Measurements from ENCODE around the gene PIGW. TPM values are rescaled to one million over a fixed set of nuclear protein-coding genes. Genes with fewer than 3 reads are reported as not detected.

The PIGW gene
- total and polyA plus RNA-seq, 9 of the 15 experiments (the other 6 are each of a cell fraction or from before 2014, with no cell fraction given): 9.5 to 33.9 (median 21.2) TPM

DNA sequence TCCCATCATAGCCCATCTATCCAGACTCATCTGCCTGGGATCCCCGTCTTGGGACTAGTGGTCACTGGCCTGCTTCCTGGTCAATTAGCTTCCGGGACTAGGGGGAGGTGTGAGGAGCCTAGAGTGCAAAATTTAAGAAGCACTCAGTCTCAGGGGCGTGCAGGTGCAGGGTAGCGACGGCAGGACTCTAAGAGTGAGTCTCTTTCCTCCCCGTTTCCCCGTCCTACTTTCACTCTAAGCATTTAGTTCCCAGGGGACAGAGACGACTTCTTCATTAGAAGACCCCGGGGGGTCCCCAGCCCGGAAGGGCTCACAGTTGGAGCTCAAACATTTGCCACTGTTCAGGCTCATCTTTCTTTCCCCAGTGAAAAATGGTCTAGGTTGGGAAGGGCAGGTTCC, 49.0 kb upstream of the PIGW start:
- intact Hi-C loops (cut with micrococcal nuclease): no loop called here
- no peaks in the 10 kb centered on the region; a peak in 2 of 5 replicates for H3K27me3 ChIP-seq (ENCODE audit: control insufficient read depth in 2 of 2, insufficient read depth in 2 of 2, low read length in 2 of 2)
- H3K36me3 ChIP-seq (ENCODE audit: control insufficient read depth, insufficient read depth, low read length): peaks cover 19% of the 10 kb centered on the region
- no TSS peak for BruUV-seq (replicated peaks)
- H4K20me1 ChIP-seq (replicated peaks; ENCODE audit: control insufficient read depth, insufficient read depth, low read length): peaks cover under 1% of the 10 kb centered on the region; the same call in 1 of the 2 replicates
- H3K27ac ChIP-seq (ENCODE audit: extremely low read depth, low read depth, low read length): peak overlapping the region; percentile 18; the same call in 2 of the 3 replicates
- no peaks in the 10 kb centered on the region for H3K9me3 ChIP-seq (replicated peaks; ENCODE audit: control insufficient read depth, insufficient read depth, low read depth, low read length)
- ChIA-PET POLR2A (interaction anchor here (0.7 to 2.3 kb wide), 5 partner anchors 9 to 430 kb away, joined by 3 to 10 read pairs (median 3); no protein-coding TSS in a partner anchor), CTCF (ENCODE audit: low intra/inter-chr PET ratio) (no interaction called here)
- peak in 2 of 4 experiments; percentile 15 to 34 for DNase-seq (ENCODE audit: extremely low read depth in 1 of 4, low spot score in 3 of 4)
- TF ChIP-seq NFIC (IDR thresholded peaks at IDR 0.05): no peak
- no peak for TF ChIP-seq MTA2 (IDR thresholded peaks at IDR 0.05; ENCODE audit: low read depth)
- no peak for TF ChIP-seq ZNF384 (IDR thresholded peaks at IDR 0.05; ENCODE audit: low read depth, low read length)
- no peak for TF ChIP-seq U2AF1 (optimal IDR thresholded peaks at IDR 0.05; ENCODE audit: low read depth, low read length)
- TF ChIP-seq LCOR (CRISPR knock-in tag; IDR thresholded peaks at IDR 0.05): no peak
- no peak for TF ChIP-seq MCM2 (IDR thresholded peaks at IDR 0.05; ENCODE audit: low read depth)
- no peak for TF ChIP-seq RHOXF2B (CRISPR knock-in tag; conservative IDR thresholded peaks at IDR 0.05)
- no peak for TF ChIP-seq TAF7 (tag; IDR thresholded peaks at IDR 0.05)
- TF ChIP-seq, protein P1, sequence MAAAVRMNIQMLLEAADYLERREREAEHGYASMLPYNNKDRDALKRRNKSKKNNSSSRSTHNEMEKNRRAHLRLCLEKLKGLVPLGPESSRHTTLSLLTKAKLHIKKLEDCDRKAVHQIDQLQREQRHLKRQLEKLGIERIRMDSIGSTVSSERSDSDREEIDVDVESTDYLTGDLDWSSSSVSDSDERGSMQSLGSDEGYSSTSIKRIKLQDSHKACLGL (CRISPR knock-in tag; IDR thresholded peaks at IDR 0.05; ENCODE audit: borderline replicate concordance, poor library complexity, severe bottlenecking): no peak
- no peak for TF ChIP-seq TCF3 (CRISPR knock-in tag; IDR thresholded peaks at IDR 0.05)
- TF ChIP-seq CHD1 (IDR thresholded peaks at IDR 0.05; ENCODE audit: low read length): no peak
- TF ChIP-seq, protein P2, sequence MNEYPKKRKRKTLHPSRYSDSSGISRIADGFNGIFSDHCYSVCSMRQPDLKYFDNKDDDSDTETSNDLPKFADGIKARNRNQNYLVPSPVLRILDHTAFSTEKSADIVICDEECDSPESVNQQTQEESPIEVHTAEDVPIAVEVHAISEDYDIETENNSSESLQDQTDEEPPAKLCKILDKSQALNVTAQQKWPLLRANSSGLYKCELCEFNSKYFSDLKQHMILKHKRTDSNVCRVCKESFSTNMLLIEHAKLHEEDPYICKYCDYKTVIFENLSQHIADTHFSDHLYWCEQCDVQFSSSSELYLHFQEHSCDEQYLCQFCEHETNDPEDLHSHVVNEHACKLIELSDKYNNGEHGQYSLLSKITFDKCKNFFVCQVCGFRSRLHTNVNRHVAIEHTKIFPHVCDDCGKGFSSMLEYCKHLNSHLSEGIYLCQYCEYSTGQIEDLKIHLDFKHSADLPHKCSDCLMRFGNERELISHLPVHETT (CRISPR knock-in tag; conservative IDR thresholded peaks at IDR 0.05 in 1 of 2, IDR thresholded peaks at IDR 0.05 in 1 of 2): no peak
- no peak for TF ChIP-seq EWSR1 (IDR thresholded peaks at IDR 0.05; ENCODE audit: borderline replicate concordance, low read depth, partially characterized antibody)
- no peak for TF ChIP-seq SAFB2 (IDR thresholded peaks at IDR 0.05; ENCODE audit: borderline replicate concordance, low read depth, low read length, severe bottlenecking)
- TF ChIP-seq U2AF2 (optimal IDR thresholded peaks at IDR 0.05; ENCODE audit: low read depth, low read length): no peak
- H3K4me3 ChIP-seq: peak overlapping the region; percentile 85
- H3K9me1 ChIP-seq (ENCODE audit: control insufficient read depth, insufficient read depth, low read length): no peaks in the 10 kb centered on the region
- H3K4me1 ChIP-seq (replicated peaks in 1 of 2; ENCODE audit: control insufficient read depth in 2 of 2, insufficient read depth in 2 of 2, low read length in 2 of 2): peaks cover 14 to 27% of the 10 kb centered on the region in 2 experiments; a peak in 4 of 5 replicates
- peak overlapping the region; percentile 73 to 98; a peak in 3 of 4 replicates for H3K9ac ChIP-seq (ENCODE audit: insufficient read depth in 1 of 2, low read depth in 2 of 2, low read length in 2 of 2)
- 34% methylated on average over 10 of the region's 10 CpGs for WGBS (ENCODE audit: insufficient coverage, low coverage, missing lambda C conversion rate)
- peak overlapping the region; percentile 94 for H2AFZ ChIP-seq (ENCODE audit: low read depth, low read length)
- in situ Hi-C loops (cut with MboI): loop anchor here (25.0 kb wide), 1 partner anchor 524 kb away; no protein-coding TSS in a partner anchor
- peak overlapping the region; percentile 90 for H3K4me2 ChIP-seq (ENCODE audit: insufficient read depth, low read length)
- no peak for ATAC-seq
- FAIRE-seq: no peak
- peaks cover 45% of the 10 kb centered on the region for H3K79me2 ChIP-seq (ENCODE audit: control insufficient read depth, insufficient read depth, low read length)
